Measurements from ENCODE around the gene SOX3. TPM values are rescaled to one million over a fixed set of nuclear protein-coding genes. Genes with fewer than 3 reads are reported as not detected.

The SOX3 gene
- total and polyA plus RNA-seq, 9 of the 15 experiments (the other 6 are each of a cell fraction or from before 2014, with no cell fraction given): not detected

GRCh38 chrX:140510895-140511295, 6.0 kb upstream of the SOX3 start (continued):
- TF ChIP-seq ZBTB9 (CRISPR knock-in tag; IDR thresholded peaks at IDR 0.05) (no peak), ZNF217 (CRISPR knock-in tag; IDR thresholded peaks at IDR 0.05) (no peak)

- no peaks in the 10 kb centered on the region for H3K9me1 ChIP-seq (ENCODE audit: control insufficient read depth, insufficient read depth, low read length)
- no peak for ATAC-seq
- H3K4me3 ChIP-seq: no peak overlapping the region
- TF ChIP-seq ZNF449 (CRISPR knock-in tag; IDR thresholded peaks at IDR 0.05): no peak
- no peak for TF ChIP-seq MYBL2 (IDR thresholded peaks at IDR 0.05; ENCODE audit: low read depth)
- no peak for TF ChIP-seq MYBL2 (CRISPR knock-in tag; IDR thresholded peaks at IDR 0.05; ENCODE audit: borderline replicate concordance)
- TF ChIP-seq BDP1 (IDR thresholded peaks at IDR 0.05; ENCODE audit: insufficient read depth, insufficient read length): no peak
- no peak for TF ChIP-seq KDM5B (IDR thresholded peaks at IDR 0.05; ENCODE audit: insufficient replicate concordance, low read depth, low read length)
- no peak for TF ChIP-seq RBM15 (IDR thresholded peaks at IDR 0.05; ENCODE audit: insufficient read depth, low read length)
- TF ChIP-seq CREB1 (IDR thresholded peaks at IDR 0.05): no peak
- no peak for TF ChIP-seq CREB1 (CRISPR knock-in tag; IDR thresholded peaks at IDR 0.05)
- TF ChIP-seq SMARCA4 (IDR thresholded peaks at IDR 0.05): no peak
- TF ChIP-seq ADNP (tag; IDR thresholded peaks at IDR 0.05): no peak
- no peak for TF ChIP-seq RBM34 (IDR thresholded peaks at IDR 0.05; ENCODE audit: borderline replicate concordance, insufficient read depth, low read length)
- no peak for TF ChIP-seq CBX8 (IDR thresholded peaks at IDR 0.05; ENCODE audit: borderline replicate concordance, extremely low read depth, low read depth, low read length, poor library complexity, severe bottlenecking)
- TF ChIP-seq KDM1A (IDR thresholded peaks at IDR 0.05): no peak
- WGBS (ENCODE audit: insufficient coverage, low coverage, missing lambda C conversion rate): 0% methylated on average over 12 of the region's 12 CpGs
- H3K9me3 ChIP-seq (replicated peaks; ENCODE audit: control insufficient read depth, insufficient read depth, low read depth, low read length): no peaks in the 10 kb centered on the region
- no peaks in the 10 kb centered on the region for H3K79me2 ChIP-seq (ENCODE audit: control insufficient read depth, insufficient read depth, low read length)
- H2AFZ ChIP-seq (ENCODE audit: low read depth, low read length): no peak overlapping the region
- no TSS peak for BruUV-seq (replicated peaks)
- H4K20me1 ChIP-seq (replicated peaks; ENCODE audit: control insufficient read depth, insufficient read depth, low read length): no peaks in the 10 kb centered on the region
- POLR2A ChIA-PET: no interaction called here
- no peaks in the 10 kb centered on the region for H3K4me1 ChIP-seq (replicated peaks in 1 of 2; ENCODE audit: control insufficient read depth in 2 of 2, insufficient read depth in 2 of 2, low read length in 2 of 2)
- H3K27me3 ChIP-seq (ENCODE audit: control insufficient read depth in 2 of 2, insufficient read depth in 2 of 2, low read length in 2 of 2): no peaks in the 10 kb centered on the region; a peak in 1 of 5 replicates
- no peak overlapping the region for H3K9ac ChIP-seq (ENCODE audit: insufficient read depth in 1 of 2, low read depth in 2 of 2, low read length in 2 of 2)
- no peak overlapping the region for H3K4me2 ChIP-seq (ENCODE audit: insufficient read depth, low read length)
- no peak for FAIRE-seq
- CTCF ChIA-PET (ENCODE audit: low intra/inter-chr PET ratio): no interaction called here
- in situ Hi-C loops (cut with MboI): no loop called here
- intact Hi-C loops (cut with micrococcal nuclease): no loop called here
- no peak overlapping the region for H3K27ac ChIP-seq (ENCODE audit: extremely low read depth, low read depth, low read length)
- no peaks in the 10 kb centered on the region for H3K36me3 ChIP-seq (ENCODE audit: control insufficient read depth, insufficient read depth, low read length)
- DNase-seq (ENCODE audit: extremely low read depth in 1 of 4, low spot score in 3 of 4): no peak
Observed at GRCh38 chrX:140510306-140510676, 5.4 kb upstream of the SOX3 start.
